Measurements from ENCODE around the gene SPI1.

DNA sequence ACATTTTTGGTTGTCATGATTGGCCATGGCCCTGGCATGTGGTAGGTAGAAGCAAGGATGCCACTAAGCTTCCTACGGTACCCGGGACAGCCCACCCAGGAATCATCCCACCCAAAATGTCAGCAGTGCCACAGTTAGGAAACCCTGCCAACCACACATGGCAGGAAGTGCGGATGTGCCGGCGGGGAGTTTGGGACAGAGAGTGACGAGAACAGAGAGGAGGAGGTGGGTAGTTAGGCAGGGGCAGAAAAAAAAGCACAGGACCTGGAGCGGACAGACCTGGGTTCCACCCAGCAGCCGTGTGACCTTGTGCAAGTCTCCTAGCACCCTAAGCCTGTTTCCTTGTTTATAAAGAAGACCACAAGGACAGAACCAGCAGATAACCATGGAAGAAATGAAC is 3.3 kb downstream of the SPI1 start:
- TF ChIP-seq SIN3A (IDR thresholded peaks at IDR 0.05; ENCODE audit: borderline replicate concordance, insufficient read depth, low read length) (no peak), TAF1 (IDR thresholded peaks at IDR 0.05; ENCODE audit: borderline replicate concordance, insufficient read depth, low read length) (no peak), POLR2AphosphoS5 (IDR thresholded peaks at IDR 0.05; ENCODE audit: low read depth, low read length) (no peak)
